WTC11 (cell line): ENCODE data around the gene TGIF1.
A peak's percentile ranks its signal among the peaks of the same experiment; 100 is the strongest.

Source experiments
- TEAD1 ChIP-seq: sonication (generic); formaldehyde crosslinking; IDR thresholded peaks from 2 replicates; pipeline ENCODE4 v1.8.0; 2022; ENCODE audit warnings: mild to moderate bottlenecking, missing genetic modification reagents
- TF ChIP-seq, protein P1 (sequence below): fragments of 200-600 bp; IDR thresholded peaks from 2 replicates; pipeline ENCODE4 v1.8.0; 2022; ENCODE audit warnings: antibody characterized with exemption
- TF ChIP-seq, protein P2 (sequence below): sonication (generic); formaldehyde crosslinking; IDR thresholded peaks from 2 replicates; pipeline ENCODE4 v1.8.1; 2023; ENCODE audit warnings: mild to moderate bottlenecking, missing genetic modification reagents
- TF ChIP-seq, protein P3 (sequence below): sonication (generic); formaldehyde crosslinking; IDR thresholded peaks from 2 replicates; pipeline ENCODE4 v1.8.0; 2023; ENCODE audit warnings: missing genetic modification reagents, mild to moderate bottlenecking, borderline replicate concordance
- TF ChIP-seq, protein P4 (sequence below): sonication (generic); formaldehyde crosslinking; IDR thresholded peaks from 2 replicates; pipeline ENCODE4 v1.8.0; 2022; ENCODE audit warnings: mild to moderate bottlenecking, missing genetic modification reagents
- TF ChIP-seq, protein P5 (sequence below): sonication (generic); formaldehyde crosslinking; IDR thresholded peaks from 2 replicates; pipeline ENCODE4 v1.8.1; 2023; ENCODE audit warnings: mild to moderate bottlenecking, missing genetic modification reagents, borderline replicate concordance

DNA sequence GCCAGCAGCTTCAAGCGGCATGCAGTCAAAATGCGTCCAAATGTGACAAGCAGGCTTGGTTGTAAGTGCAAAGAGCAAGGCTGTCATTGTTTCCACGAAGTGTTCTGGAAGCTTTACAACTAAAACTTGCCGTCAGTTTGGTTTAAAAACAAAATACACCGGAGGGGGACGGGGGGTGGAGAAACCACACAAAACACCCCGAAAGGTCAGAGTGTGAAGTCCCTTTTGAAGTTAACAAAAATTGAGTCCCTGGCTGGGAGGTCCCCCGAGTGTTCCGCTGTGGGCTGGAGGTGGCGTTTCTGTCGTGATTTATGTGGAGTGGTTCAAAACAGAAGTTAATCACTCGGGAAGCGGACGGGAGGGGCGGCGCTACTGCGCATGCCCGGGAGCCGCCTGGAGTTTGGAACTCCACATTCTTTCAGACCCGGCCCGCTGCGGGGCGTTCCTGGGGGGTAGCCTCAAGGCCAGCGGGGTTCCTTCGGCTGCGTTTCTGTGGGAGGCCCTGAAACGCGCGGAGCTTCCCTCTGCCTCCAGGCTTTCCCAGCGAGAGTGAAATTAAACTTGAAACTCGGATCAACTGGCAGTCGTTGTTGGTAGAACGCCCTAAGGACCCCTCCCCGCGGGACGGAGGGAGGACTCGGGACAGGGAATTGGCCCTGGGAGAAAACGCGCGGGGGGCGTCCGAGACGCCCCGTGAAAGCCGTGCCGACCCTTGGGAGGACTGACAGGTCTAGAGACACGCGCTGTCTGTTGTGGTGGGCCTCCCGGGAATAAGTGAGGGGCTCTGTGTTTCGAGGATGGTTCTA lies 1.4 kb downstream of the TGIF1 start:
- TF ChIP-seq, protein P1, sequence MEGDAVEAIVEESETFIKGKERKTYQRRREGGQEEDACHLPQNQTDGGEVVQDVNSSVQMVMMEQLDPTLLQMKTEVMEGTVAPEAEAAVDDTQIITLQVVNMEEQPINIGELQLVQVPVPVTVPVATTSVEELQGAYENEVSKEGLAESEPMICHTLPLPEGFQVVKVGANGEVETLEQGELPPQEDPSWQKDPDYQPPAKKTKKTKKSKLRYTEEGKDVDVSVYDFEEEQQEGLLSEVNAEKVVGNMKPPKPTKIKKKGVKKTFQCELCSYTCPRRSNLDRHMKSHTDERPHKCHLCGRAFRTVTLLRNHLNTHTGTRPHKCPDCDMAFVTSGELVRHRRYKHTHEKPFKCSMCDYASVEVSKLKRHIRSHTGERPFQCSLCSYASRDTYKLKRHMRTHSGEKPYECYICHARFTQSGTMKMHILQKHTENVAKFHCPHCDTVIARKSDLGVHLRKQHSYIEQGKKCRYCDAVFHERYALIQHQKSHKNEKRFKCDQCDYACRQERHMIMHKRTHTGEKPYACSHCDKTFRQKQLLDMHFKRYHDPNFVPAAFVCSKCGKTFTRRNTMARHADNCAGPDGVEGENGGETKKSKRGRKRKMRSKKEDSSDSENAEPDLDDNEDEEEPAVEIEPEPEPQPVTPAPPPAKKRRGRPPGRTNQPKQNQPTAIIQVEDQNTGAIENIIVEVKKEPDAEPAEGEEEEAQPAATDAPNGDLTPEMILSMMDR, result no peak
- peak; percentile 30 for TF ChIP-seq TEAD1 (CRISPR knock-in tag)
- TF ChIP-seq, protein P2, sequence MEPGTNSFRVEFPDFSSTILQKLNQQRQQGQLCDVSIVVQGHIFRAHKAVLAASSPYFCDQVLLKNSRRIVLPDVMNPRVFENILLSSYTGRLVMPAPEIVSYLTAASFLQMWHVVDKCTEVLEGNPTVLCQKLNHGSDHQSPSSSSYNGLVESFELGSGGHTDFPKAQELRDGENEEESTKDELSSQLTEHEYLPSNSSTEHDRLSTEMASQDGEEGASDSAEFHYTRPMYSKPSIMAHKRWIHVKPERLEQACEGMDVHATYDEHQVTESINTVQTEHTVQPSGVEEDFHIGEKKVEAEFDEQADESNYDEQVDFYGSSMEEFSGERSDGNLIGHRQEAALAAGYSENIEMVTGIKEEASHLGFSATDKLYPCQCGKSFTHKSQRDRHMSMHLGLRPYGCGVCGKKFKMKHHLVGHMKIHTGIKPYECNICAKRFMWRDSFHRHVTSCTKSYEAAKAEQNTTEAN (CRISPR knock-in tag), result no peak
- TF ChIP-seq, protein P3, sequence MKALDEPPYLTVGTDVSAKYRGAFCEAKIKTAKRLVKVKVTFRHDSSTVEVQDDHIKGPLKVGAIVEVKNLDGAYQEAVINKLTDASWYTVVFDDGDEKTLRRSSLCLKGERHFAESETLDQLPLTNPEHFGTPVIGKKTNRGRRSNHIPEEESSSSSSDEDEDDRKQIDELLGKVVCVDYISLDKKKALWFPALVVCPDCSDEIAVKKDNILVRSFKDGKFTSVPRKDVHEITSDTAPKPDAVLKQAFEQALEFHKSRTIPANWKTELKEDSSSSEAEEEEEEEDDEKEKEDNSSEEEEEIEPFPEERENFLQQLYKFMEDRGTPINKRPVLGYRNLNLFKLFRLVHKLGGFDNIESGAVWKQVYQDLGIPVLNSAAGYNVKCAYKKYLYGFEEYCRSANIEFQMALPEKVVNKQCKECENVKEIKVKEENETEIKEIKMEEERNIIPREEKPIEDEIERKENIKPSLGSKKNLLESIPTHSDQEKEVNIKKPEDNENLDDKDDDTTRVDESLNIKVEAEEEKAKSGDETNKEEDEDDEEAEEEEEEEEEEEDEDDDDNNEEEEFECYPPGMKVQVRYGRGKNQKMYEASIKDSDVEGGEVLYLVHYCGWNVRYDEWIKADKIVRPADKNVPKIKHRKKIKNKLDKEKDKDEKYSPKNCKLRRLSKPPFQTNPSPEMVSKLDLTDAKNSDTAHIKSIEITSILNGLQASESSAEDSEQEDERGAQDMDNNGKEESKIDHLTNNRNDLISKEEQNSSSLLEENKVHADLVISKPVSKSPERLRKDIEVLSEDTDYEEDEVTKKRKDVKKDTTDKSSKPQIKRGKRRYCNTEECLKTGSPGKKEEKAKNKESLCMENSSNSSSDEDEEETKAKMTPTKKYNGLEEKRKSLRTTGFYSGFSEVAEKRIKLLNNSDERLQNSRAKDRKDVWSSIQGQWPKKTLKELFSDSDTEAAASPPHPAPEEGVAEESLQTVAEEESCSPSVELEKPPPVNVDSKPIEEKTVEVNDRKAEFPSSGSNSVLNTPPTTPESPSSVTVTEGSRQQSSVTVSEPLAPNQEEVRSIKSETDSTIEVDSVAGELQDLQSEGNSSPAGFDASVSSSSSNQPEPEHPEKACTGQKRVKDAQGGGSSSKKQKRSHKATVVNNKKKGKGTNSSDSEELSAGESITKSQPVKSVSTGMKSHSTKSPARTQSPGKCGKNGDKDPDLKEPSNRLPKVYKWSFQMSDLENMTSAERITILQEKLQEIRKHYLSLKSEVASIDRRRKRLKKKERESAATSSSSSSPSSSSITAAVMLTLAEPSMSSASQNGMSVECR (CRISPR knock-in tag), result no peak
- TF ChIP-seq, protein P4, sequence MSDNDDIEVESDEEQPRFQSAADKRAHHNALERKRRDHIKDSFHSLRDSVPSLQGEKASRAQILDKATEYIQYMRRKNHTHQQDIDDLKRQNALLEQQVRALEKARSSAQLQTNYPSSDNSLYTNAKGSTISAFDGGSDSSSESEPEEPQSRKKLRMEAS (CRISPR knock-in tag), result no peak
- TF ChIP-seq, protein P5, sequence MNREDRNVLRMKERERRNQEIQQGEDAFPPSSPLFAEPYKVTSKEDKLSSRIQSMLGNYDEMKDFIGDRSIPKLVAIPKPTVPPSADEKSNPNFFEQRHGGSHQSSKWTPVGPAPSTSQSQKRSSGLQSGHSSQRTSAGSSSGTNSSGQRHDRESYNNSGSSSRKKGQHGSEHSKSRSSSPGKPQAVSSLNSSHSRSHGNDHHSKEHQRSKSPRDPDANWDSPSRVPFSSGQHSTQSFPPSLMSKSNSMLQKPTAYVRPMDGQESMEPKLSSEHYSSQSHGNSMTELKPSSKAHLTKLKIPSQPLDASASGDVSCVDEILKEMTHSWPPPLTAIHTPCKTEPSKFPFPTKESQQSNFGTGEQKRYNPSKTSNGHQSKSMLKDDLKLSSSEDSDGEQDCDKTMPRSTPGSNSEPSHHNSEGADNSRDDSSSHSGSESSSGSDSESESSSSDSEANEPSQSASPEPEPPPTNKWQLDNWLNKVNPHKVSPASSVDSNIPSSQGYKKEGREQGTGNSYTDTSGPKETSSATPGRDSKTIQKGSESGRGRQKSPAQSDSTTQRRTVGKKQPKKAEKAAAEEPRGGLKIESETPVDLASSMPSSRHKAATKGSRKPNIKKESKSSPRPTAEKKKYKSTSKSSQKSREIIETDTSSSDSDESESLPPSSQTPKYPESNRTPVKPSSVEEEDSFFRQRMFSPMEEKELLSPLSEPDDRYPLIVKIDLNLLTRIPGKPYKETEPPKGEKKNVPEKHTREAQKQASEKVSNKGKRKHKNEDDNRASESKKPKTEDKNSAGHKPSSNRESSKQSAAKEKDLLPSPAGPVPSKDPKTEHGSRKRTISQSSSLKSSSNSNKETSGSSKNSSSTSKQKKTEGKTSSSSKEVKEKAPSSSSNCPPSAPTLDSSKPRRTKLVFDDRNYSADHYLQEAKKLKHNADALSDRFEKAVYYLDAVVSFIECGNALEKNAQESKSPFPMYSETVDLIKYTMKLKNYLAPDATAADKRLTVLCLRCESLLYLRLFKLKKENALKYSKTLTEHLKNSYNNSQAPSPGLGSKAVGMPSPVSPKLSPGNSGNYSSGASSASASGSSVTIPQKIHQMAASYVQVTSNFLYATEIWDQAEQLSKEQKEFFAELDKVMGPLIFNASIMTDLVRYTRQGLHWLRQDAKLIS (CRISPR knock-in tag), result peak; percentile 64; the same call in 1 of the 2 replicates
